Kidney epithelial cell (primary cell): ENCODE data around the gene RGMB. TPM values are rescaled to one million over a fixed set of nuclear protein-coding genes. Genes with fewer than 3 reads are reported as not detected.

Experiments used
- DNase-seq: peaks from one replicate; pipeline ENCODE4 v3.0.0-alpha.2; 2010; ENCODE audit warnings: low read depth
- H3K27me3 ChIP-seq: 2 replicates; pipeline ENCODE4 v1.6.0; 2011; ENCODE audit warnings: low read length; ENCODE audit not compliant: control insufficient read depth, insufficient read depth
- H3K36me3 ChIP-seq: 2 replicates; pipeline ENCODE4 v1.5.1; 2011; ENCODE audit warnings: low read length; ENCODE audit not compliant: control insufficient read depth, insufficient read depth
- H3K4me3 ChIP-seq: 2 replicates; pipeline ENCODE4 v1.5.1; 2011; ENCODE audit warnings: low read depth, mild to moderate bottlenecking, control low read depth, low read length
- total RNA-seq: library from RNA; depleted of rRNA; stranded (reverse); fragments of >200 nt; gene quantifications from 2 replicates; pipeline ENCODE4 v1.2.3, GENCODE V29; 2015
- TF ChIP-seq, protein P1 (sequence below): IDR thresholded peaks from 2 replicates; pipeline ENCODE4 v1.5.1; 2011; ENCODE audit warnings: mild to moderate bottlenecking, moderate library complexity, low read length, control low read depth, inconsistent platforms; ENCODE audit not compliant: insufficient read depth, poor library complexity, severe bottlenecking

The RGMB gene
- total RNA-seq, 1 donor from 2014 or later, result 21.6 TPM

DNA sequence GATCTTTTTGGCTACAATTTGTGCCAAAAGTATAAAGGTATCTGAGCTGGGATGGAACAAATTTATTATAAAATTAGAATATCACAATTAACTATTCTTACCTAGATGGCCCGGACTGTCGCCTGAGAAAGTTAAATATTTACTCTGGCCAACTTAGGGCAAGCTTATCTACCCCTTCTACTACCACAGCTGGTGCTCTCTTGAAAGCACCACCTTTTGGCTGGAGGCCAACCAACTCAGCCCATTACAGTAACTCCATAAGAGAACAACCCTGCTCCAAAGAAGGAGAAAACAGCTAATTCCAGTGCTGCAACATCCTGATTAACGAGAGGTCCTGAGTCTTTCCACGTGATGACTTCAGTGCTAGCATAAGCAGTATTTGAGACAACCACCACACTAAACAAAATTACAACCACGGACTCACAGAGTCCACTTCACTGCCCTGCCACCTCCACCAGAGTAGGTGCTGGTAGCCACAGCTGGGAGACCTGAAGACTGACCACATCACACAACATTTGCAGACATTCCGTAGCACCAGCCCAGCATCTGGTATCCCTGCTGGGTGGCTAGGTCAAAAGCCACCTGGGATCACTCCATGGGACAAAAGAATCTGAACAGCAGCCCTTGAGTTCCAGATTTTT lies 43.2 kb downstream of the RGMB start:
- Histone ChIP-seq H3K27me3 (no peaks in the 10 kb centered on the region), H3K4me3 (no peak overlapping the region), H3K36me3 (no peaks in the 10 kb centered on the region)
- DNase-seq, result no peak
- TF ChIP-seq, protein P1, sequence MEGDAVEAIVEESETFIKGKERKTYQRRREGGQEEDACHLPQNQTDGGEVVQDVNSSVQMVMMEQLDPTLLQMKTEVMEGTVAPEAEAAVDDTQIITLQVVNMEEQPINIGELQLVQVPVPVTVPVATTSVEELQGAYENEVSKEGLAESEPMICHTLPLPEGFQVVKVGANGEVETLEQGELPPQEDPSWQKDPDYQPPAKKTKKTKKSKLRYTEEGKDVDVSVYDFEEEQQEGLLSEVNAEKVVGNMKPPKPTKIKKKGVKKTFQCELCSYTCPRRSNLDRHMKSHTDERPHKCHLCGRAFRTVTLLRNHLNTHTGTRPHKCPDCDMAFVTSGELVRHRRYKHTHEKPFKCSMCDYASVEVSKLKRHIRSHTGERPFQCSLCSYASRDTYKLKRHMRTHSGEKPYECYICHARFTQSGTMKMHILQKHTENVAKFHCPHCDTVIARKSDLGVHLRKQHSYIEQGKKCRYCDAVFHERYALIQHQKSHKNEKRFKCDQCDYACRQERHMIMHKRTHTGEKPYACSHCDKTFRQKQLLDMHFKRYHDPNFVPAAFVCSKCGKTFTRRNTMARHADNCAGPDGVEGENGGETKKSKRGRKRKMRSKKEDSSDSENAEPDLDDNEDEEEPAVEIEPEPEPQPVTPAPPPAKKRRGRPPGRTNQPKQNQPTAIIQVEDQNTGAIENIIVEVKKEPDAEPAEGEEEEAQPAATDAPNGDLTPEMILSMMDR, result no peak

DNA sequence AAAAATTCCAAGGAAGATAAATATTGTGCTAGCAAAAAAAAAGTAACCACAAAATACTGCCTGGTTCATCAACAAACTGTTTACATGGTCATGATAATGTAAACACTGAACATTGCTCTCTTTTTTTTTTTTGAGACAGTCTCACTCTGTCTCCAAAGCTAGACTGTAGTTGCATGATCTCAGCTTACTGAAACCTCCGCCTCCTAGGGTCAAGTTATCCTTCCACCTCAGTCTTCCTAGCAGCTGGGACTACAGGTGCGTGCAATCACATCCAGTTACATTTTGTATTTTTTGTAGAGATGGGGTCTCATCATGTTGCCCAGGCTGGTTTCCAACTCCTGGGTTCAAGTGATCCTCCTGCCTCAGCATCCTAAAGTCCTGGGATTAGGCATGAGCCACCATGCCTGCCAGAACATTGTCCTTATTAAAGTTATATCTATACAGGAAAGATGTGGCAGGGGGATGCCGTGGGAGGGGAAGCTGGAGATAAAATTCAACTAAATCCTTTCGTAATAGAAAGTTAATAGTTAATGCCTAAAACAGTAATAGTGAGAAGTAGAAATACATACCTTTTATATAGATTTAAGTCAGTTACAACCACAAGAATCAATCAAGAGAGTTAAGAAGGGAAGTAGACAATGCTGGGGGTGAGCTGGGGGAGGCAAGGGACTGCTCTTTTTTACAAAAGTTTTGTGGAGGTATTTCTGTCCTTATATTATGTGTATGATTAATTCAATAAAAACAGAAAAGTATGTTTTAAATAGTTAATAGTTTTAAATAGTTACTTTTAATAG lies 52.3 kb downstream of the RGMB start:
- TF ChIP-seq, protein P1, result no peak
- H3K4me3 ChIP-seq, result no peak overlapping the region
- no peaks in the 10 kb centered on the region for H3K27me3 ChIP-seq
- H3K36me3 ChIP-seq, result no peaks in the 10 kb centered on the region
- no peak for DNase-seq

DNA sequence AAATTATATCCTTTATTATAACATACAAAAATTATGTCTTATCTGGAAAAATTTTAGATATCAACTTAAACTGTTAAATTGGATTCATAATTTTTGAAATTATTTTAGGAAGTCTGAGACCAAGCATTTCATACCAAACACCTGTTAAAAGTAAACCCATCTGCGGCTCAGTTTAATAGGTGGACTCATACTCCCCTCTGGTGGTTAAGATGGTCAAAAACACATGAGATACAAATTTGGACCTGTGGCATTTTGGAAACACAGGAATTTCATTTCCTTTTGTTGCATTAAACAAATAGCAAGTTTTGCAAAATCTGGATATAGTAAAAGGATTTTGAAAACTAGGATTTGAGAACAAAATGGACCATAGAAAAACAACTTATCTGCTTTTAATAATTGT lies 53.7 kb downstream of the RGMB start:
- no peaks in the 10 kb centered on the region for H3K36me3 ChIP-seq
- TF ChIP-seq, protein P1, result peak; percentile 42
- no peak for DNase-seq
- H3K4me3 ChIP-seq, result no peak overlapping the region
- H3K27me3 ChIP-seq, result no peaks in the 10 kb centered on the region

DNA sequence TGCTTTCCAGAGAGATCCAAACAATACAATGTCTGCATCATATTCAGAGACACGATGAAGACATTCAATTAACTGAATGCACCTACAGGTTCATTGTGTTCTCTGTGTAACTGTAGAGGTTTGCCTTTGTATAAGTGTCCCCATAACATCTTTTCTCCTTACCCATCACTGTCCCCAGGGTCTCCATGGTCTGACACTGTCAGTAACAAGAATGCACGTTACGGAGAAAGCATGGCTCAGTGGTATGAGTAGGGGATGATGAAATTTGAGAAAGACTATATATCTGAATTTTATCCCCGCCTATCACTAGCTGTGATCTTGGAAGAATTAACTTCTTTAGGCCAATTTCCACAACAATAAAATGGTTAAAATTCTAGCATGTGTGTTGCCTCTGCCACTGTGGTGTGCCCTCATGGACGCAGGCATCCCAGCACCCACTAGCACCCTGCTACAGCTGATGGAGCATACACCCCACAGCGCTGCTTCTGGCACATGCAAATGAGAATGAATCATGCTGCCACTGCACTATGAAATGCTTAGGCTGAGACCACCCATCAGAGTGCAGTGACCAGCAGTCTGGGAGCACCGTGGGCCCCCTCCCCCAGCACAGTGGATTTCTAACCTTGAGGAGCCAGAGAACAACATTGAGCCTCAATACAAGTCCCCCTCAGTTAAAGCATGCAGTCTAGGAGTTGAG lies 54.3 kb downstream of the RGMB start:
- Histone ChIP-seq H3K4me3 (no peak overlapping the region), H3K36me3 (no peaks in the 10 kb centered on the region), H3K27me3 (no peaks in the 10 kb centered on the region)
- DNase-seq, result no peak
- TF ChIP-seq, protein P1, result no peak

DNA sequence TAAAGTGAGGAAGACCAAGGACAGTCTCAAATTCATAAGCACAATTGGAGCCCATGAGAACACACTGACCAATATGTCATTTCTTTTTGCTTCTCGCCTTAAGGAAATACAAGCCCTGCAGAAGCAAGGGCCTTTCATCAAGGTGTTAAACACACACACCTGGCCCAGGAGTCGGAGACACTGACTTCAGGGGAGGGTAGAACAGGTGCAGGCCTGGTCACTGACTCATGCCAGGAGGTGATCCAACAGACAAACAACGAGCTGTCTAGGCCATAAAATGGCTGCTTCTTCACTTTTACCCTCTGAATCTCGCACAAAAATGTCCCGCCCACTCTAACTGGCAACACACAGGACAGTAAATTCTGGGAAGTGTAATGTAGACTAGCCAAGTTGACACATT lies 62.7 kb downstream of the RGMB start:
- TF ChIP-seq, protein P1, result no peak
- Histone ChIP-seq H3K27me3 (no peaks in the 10 kb centered on the region), H3K36me3 (no peaks in the 10 kb centered on the region), H3K4me3 (no peak overlapping the region)
- no peak for DNase-seq
